ENCODE measurements around the gene HSPA12B.

The HSPA12B gene

DNA sequence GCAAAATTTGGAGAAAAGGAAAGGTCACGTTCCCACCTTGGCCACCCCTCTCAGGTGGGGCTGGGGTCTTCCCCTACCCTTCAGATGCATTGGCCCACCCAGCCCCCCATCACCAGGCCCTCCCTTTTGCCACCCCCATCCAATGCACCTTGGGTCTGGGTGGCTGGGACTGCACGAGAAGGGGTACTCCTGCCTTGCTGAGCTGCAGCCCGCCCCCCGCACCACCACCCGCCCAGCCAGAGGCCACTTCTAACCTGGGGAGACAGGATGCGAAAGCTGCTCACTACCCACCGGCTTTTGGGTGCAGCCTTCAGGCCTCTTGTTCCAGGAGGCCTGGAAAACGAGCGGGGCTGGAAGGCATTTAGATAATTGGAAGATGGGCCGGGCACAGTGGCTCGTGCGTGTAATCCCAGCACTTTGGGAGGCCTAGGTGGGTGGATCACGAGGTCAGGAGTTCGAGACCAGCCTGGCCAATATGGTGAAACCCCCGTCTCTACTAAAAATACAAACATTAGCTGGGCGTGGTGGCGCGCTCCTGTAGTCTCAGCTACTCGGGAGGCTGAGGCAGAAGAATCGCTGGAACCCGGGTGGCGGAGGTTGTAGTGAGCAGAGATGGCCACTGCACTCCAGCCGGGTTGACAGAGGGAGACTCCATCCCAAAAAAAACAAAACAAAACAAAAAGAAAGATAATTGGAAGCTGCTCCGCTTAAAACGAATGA, 62.4 kb downstream of the HSPA12B start:
- no peak for TF ChIP-seq CTCF (IDR thresholded peaks at IDR 0.05; ENCODE audit: low read depth, low read length)
- peak overlapping the region; percentile 87 for H3K4me3 ChIP-seq (ENCODE audit: low read depth, low read length)

- peak within 1 kb of the TSS; percentile 87 for H3K4me3 ChIP-seq (ENCODE audit: low read depth, low read length)
- peak; percentile 59 for TF ChIP-seq CTCF (IDR thresholded peaks at IDR 0.05; ENCODE audit: low read depth, low read length)
These were observed 63.3 kb downstream of the HSPA12B start, which contains the start of gene CDC25B for GRCh38 chr20:3795511-3796468. Gene CDC25B (plus strand): TSS chr20:3796310. CDS start chr20:3796532, 222 bp downstream.

- H3K4me3 ChIP-seq (ENCODE audit: low read depth, low read length), result peak overlapping the region; percentile 87
- no peak for TF ChIP-seq CTCF (IDR thresholded peaks at IDR 0.05; ENCODE audit: low read depth, low read length)
These were observed 64.2 kb downstream of the HSPA12B start for GRCh38 chr20:3796477-3797225.

DNA sequence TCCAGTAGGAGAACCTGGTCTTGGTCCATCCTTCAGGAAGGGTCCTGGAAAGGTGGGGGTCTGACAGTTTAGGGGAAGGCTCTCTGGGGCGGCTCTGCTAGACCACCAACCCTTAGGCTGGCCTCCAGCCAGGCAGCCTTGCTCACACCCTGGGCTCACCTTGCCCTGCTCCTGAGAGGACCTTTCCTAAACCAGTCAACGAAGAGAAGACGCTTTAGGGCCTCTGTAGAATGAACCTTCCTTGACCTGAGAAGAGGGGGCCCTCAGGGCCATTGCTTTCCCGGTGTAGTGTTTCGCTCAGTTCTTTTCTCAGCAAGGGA, 64.7 kb downstream of the HSPA12B start:
- no peak for TF ChIP-seq CTCF (IDR thresholded peaks at IDR 0.05; ENCODE audit: low read depth, low read length)
- H3K4me3 ChIP-seq (ENCODE audit: low read depth, low read length), result peak overlapping the region; percentile 87

GRCh38 chr20:3797592-3798372, 65.3 kb downstream of the HSPA12B start:
- no peak for TF ChIP-seq CTCF (IDR thresholded peaks at IDR 0.05; ENCODE audit: low read depth, low read length)
- peak overlapping the region; percentile 87 for H3K4me3 ChIP-seq (ENCODE audit: low read depth, low read length)

GRCh38 chr20:3798373-3798768, 65.9 kb downstream of the HSPA12B start:
- no peak for TF ChIP-seq CTCF (IDR thresholded peaks at IDR 0.05; ENCODE audit: low read depth, low read length)
- peak overlapping the region; percentile 87 for H3K4me3 ChIP-seq (ENCODE audit: low read depth, low read length)

Measured in WI38 (cell line).